DMS79 (cell line): Measurements from ENCODE around the gene CDH13.

ENCODE experiments used
- DNase-seq: peaks from one replicate; lab custom pipeline; 2025; lab: John Stamatoyannopoulos, UW

The CDH13 gene

DNA sequence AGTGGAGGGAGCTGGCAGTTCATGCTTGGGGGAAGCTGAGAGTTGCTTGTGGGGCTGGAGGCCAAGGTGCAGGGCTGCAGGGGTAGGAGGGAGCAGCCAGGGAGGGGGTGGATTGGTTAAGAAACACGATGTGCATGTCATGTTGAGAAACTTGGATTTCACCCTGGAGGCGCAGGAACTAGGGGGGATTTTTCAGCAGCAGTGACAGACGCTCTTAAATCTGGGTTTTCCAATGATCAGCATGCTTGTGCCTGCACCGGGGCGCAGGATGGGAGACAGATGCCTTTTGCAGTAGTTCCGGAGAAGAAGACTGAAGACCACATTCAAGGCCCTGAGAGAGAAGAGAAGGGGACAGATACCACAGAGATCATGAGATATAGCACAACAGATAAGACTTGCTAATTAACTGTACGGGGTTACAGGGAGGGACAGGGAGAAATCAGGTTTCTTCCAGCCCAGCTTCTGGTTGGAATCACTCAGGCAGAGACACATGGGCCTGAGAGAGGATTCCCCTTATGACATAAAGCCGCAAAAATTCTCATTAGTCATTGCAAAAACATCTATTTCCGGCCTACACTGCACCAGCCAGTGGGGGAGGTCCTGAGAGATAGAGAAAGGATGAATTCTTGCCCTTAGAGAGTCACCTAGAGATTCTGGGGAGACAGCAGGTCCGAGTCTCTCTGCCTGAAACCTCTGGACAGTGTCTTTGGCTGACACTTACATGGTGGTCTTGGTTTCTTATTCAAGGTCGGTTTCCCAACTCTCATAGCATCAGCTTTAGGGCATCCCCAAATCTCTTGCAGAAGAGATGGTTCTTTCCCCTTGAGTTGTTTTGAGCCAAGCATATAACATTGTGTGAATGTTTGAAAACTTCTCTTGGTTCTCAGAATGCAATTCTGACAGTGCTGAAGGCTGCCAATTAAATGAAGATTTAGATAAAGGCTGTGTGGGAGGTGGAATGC is 27.1 kb downstream of the CDH13 start:
- DNase-seq: no peak

- no peak for DNase-seq
Measured at GRCh38 chr16:82655072-82655714, 28.4 kb downstream of the CDH13 start.

DNA sequence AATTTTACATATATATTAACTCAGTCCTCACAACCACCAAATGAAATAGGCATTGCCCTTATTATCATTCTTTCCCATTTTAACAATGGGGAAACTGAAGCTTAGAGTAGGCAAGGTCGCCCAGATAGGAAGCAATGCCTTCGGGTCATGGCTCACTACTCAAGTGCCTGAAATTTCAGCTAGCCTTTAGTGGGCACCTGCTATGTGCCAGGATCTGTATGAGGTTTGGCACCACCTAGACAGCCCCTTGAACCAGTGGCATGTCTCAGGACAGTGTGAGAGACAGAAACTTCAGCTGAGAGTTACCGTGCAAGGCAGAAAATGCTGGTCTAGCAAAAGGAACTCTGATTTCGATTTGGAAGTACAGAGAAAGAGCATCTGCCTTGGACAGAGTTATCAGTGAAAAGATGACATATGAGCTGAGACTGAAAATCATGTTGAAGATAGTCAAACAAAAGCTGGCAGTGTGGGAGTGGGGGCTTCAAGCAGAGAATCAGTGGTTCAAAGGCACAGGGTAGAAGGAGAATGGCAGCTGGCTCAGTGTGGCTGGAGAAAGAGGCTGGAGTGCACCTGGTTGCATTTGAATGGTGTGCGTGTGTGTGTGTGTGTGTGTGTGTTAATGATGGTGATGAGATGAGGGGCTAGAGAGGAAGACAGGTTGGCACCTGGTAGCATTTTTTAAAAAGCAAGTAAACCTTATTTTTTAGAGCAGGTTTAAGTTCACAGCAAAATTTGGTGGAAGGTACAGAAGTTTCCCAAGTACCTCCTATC is 29.1 kb downstream of the CDH13 start:
- no peak for DNase-seq

GRCh38 chr16:82657239-82657638 is 30.5 kb downstream of the CDH13 start:
- DNase-seq: no peak

DNA sequence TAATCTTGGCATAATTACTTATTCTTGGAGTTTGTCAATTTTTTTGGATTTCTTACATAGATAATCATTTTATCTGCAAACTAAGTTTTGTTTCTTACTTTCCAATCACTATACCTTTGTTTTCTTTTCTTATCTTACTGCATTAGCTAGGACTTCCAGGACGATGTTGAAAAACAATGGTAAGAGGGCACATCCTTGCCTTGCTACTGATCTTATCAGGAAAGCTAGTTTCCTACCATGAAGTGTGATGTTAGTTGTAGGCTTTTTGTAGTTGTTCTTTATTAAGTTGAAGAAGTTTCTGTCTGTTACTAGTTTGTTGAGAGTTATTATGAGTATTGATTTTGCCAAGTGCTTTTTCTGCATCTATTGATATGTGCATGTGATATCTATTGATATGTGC is 31.0 kb downstream of the CDH13 start:
- no peak for DNase-seq

GRCh38 chr16:82658796-82659195 is 32.0 kb downstream of the CDH13 start:
- no peak for DNase-seq

- no peak for DNase-seq
Measured at GRCh38 chr16:82660075-82660645, 33.4 kb downstream of the CDH13 start.

GRCh38 chr16:82660966-82661365 is 34.2 kb downstream of the CDH13 start:
- DNase-seq: no peak

- DNase-seq: no peak
Measured at GRCh38 chr16:82664181-82664580, 37.4 kb downstream of the CDH13 start.

DNA sequence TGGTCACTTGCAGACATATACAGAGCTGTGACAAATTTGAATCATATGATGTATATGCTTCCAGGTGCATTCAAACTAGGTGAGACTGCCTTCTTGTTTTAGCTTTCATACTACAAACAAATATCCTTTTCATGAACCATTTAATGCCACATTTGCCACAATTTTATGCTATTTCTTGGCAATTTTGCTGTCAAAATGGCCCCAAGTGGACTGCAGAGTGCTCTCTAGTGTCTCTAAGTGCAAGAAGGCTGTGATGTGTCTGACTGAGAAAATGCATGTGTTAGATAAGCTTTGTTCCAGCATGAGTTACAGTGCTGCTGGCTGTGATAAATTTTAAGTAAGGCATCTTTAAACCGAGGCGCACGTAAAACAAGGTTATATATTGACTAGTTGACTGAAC is 38.3 kb downstream of the CDH13 start:
- DNase-seq: no peak

GRCh38 chr16:82667437-82667836 is 40.7 kb downstream of the CDH13 start:
- DNase-seq: no peak

DNA sequence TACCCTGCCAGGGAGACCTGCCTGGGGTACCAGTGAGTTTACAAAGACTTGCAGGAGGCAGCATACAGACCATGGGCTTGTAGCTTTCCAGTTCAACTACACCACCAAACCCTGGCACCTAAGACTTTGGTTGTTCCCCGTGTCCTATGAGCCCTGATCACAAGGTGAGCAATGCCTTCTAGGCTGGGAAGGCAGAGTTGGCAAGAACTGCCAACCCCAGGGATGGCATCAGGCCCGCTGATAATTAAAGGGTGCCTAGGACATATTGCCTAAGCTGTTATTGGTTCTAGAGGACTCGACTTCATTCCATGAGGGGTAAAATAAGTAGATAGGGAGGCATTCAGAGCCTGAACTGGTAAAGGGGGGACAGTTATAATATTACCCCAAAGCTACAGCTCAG is 41.3 kb downstream of the CDH13 start:
- DNase-seq: no peak

GRCh38 chr16:82671741-82672140 is 45.0 kb downstream of the CDH13 start:
- no peak for DNase-seq

GRCh38 chr16:82672676-82673075 is 45.9 kb downstream of the CDH13 start:
- no peak for DNase-seq

GRCh38 chr16:82675300-82675699 is 48.5 kb downstream of the CDH13 start:
- no peak for DNase-seq

DNA sequence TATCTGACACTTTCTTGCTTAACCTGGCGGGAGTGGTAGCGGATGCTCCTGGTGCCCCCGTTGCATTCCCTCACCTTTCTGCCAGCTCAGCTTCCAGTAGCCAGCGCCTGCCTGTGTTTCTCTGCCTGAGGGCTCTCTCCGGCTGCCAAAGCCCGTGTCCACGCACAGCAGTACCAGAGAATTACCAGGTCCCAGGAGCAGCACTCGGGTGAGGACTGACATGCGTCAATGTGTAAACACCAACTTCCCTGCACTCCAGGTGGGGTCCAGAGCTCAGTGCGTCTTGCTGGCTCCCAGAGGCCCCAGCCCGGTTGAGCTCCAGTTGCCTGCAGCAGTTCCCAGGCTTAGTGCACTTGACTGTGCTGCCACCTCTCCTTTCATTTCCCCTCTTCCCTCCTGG is 54.8 kb downstream of the CDH13 start:
- no peak for DNase-seq

DNA sequence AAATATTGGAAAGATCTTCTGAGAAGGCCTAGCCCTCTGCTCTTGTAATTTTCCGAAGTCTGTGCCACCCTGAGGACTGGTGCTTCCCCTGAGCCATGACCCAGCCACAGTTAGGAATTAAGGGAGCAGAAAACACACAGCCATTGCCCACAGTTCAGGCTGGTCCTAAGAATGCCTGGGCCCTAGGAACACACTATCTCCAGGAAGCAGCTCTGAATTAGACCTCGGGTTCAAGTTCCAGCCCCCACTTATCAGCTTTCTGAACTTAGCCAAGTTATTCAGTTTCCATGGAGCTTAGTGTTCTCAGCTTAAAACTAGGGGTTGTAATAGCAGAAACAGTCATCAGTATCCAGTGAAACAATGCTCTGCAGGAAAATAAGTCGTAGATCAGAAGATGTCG is 56.0 kb downstream of the CDH13 start:
- no peak for DNase-seq

DNA sequence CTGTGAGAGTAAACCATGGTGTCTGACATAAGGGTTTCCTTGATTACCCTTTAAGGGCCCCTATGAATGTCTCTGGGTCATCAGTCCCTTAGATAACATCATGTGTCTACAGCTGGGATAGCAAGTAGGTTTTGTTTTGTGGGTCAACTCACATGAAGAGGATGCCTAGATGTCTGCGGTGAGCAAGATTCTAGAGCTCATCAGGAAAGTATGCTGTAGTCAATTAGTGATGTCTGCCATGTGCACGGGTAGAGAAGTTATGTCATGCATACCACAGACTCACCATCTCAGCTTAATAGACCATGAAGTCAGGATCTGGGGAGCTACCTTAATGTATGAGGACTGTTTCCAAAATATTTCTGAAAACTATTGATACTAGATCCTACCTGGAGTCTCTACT is 57.5 kb downstream of the CDH13 start:
- no peak for DNase-seq

DNA sequence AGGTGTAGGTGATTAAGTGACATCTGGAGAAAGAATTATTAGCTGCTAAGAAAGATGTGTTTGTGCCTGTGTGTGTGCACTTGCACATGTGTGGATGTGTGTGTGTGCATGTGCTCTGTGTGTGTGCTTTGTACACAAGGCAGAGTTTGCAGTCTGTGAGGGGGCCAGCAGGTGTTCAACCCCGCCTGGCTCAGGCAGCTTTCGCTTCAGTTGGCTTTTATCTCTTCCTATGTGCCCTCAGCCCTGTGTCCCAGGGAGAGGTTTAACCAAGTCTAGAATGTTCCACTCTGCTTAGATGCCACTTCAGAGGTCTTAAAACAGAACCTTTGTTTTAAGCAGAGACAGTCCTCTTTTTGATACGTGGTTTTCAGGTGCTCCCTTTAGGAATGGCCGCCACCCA is 58.8 kb downstream of the CDH13 start:
- no peak for DNase-seq

GRCh38 chr16:82694239-82694874 is 67.6 kb downstream of the CDH13 start:
- no peak for DNase-seq

- no peak for DNase-seq
Measured at GRCh38 chr16:82695806-82696205, 69.0 kb downstream of the CDH13 start.

DNA sequence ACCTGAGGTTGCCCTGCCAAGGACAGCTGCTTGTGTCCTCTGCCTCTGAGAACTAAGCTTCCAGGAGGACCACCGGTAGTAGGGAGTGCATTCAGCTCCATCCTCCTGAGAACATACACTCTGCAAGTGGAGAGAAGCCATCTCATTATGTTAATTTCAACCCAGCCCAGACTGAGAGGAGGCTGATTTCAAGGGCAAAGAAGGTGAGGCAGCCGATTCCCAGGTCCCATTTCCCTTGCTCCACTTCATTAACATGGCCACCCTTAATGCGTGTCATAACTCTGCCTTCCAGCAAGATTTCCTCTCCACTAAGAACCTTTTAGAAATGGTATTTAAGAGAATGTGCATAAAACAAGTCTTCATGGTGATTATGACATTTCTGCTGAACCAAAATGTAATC is 72.5 kb downstream of the CDH13 start:
- DNase-seq: no peak
